ENCODE measurements around the gene RELL2. TPM values are rescaled to one million over a fixed set of nuclear protein-coding genes. Genes with fewer than 3 reads are reported as not detected.

RELL2 gene
- total RNA-seq, 4 donors from 2014 or later: 4.3 to 10.4 (median 6.4) TPM

DNA sequence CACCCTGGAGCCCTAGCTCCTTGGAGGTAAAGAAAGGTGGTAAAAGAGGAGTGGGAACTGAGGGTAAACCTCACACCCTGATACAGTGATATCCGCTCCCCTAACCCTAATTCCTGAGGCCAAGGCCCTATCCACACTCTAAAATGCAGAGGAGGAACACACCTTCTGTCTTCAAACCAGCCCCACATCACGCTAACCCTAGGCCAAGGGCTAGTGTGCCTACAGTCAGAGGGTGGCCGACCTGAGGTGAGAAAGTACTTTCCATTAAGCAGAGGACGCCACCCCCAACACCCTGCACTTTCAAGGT lies 738 bp upstream of the RELL2 start:
- Histone ChIP-seq H3K9me3 (no peaks in the 10 kb centered on the region), H3K27ac (peak overlapping the region; percentile 86 to 93 (median 91)), H3K36me3 (peaks cover 0 to 34% (median 0%) of the 10 kb centered on the region in 3 donors), H3K4me1 (peaks cover 26 to 50% (median 31%) of the 10 kb centered on the region in 3 donors), H3K4me3 (peak overlapping the region; percentile 77 to 94 (median 88)), H3K27me3 (no peaks in the 10 kb centered on the region)
- TF ChIP-seq, protein P1, sequence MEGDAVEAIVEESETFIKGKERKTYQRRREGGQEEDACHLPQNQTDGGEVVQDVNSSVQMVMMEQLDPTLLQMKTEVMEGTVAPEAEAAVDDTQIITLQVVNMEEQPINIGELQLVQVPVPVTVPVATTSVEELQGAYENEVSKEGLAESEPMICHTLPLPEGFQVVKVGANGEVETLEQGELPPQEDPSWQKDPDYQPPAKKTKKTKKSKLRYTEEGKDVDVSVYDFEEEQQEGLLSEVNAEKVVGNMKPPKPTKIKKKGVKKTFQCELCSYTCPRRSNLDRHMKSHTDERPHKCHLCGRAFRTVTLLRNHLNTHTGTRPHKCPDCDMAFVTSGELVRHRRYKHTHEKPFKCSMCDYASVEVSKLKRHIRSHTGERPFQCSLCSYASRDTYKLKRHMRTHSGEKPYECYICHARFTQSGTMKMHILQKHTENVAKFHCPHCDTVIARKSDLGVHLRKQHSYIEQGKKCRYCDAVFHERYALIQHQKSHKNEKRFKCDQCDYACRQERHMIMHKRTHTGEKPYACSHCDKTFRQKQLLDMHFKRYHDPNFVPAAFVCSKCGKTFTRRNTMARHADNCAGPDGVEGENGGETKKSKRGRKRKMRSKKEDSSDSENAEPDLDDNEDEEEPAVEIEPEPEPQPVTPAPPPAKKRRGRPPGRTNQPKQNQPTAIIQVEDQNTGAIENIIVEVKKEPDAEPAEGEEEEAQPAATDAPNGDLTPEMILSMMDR (IDR thresholded peaks at IDR 0.05): no peak
- no peak for TF ChIP-seq POLR2A (IDR thresholded peaks at IDR 0.05)
- WGBS, 2 donors: 0 to 17% methylated on average over 2 to 3 of the region's 4 CpGs
- DNase-seq: no peak
- intact Hi-C loops (cut with DNase I): no loop called here

DNA sequence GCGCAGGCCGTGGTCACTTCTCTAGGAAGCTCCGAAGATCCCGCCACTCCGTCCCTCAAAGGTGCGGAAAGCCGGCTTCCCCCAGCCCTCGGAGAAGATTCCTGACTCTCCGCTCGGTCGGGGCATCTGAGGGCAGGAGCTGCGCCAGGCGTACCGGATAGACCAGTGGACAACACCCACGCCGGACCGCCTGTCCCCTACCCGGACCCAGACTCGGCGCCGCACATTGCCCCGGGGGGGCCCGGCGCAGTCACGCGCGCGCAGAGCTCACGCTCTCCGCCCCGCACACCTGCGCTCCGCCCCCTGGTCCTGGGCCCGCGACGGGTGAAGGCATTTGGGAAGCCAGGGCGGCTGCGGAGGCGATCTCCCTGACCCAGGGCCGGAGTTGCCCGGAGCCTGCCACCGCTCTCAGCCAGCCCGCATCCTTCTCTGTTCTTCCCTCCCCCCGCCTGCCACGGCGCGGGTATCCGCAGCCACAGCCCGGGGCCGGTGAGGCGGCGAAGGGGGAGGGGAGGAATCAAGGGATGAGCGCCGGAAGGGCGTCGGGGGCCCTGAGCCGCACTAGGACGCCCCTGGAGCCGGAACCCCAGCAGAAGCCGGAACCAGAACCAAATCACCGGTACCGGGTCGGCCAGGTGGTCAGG lies 448 bp downstream of the RELL2 start:
- Histone ChIP-seq H3K36me3 (peaks cover 0 to 40% (median 0%) of the 10 kb centered on the region in 3 donors), H3K27ac (peak overlapping the region; percentile 70 to 93 (median 88)), H3K27me3 (no peaks in the 10 kb centered on the region), H3K4me3 (peak overlapping the region; percentile 77 to 94 (median 88)), H3K4me1 (peaks cover 26 to 49% (median 31%) of the 10 kb centered on the region in 3 donors), H3K9me3 (no peaks in the 10 kb centered on the region)
- TF ChIP-seq, protein P1 (IDR thresholded peaks at IDR 0.05): no peak
- no peak for TF ChIP-seq POLR2A (IDR thresholded peaks at IDR 0.05)
- 1% methylated on average over 11 of the region's 63 CpGs for WGBS, 2 donors
- intact Hi-C loops (cut with DNase I): no loop called here
- DNase-seq: no peak

DNA sequence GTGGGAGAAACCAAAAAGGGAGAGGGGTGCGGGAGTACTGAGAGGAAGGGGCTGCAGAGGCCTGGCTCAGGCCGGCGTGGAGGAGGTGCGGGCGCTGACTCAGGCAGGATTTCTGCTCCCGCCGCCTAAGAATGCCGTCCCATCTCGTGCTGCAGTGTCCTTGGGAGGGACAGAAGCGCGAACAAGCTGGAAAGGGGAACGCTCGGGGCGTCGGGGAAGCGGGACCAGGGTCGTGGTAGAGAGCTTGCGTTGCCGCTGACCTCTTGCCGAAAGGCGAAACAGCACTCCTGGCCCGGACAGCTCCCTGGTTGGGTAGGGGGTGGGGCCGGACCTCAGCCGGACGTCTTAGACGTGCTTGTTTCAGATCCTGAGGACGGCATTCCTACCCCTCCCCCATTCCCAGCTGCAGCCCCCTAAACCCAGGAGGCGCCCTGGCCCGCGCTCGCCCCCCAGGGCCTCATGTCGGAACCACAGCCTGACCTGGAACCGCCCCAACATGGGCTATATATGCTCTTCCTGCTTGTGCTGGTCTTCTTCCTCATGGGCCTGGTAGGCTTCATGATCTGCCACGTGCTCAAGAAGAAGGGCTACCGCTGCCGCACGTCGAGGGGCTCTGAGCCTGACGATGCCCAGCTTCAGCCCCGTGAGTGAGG lies 1.1 kb downstream of the RELL2 start:
- TF ChIP-seq POLR2A (IDR thresholded peaks at IDR 0.05): no peak
- TF ChIP-seq, protein P1 (IDR thresholded peaks at IDR 0.05): peak in 5 of 6 experiments; percentile 15 to 45 (median 21)
- H3K27ac ChIP-seq: peak overlapping the region; percentile 70 to 93 (median 88)
- 7 to 9% methylated on average over 13 to 25 of the region's 40 CpGs for WGBS, 2 donors

DNA sequence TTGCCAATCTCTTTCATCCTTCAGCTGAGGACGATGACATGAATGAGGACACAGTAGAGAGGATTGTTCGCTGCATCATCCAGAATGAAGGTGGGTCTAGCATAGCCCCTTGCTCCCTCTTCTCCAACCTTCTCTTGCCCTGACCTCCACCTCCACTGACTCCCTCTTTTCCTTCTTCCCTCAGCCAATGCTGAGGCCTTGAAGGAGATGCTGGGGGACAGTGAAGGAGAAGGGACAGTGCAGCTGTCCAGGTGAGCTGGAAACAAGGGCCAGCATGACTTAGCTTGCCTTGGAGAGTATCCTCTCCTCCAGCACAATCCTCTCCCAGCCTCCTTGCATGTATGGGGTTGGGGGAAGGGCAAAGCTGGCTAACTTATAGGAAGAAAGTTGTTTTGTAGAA lies 2.0 kb downstream of the RELL2 start:
- 69 to 75% methylated on average over 2 of the region's 2 CpGs for WGBS, 2 donors
- Histone ChIP-seq H3K9me3 (no peaks in the 10 kb centered on the region), H3K4me1 (peaks cover 26 to 46% (median 27%) of the 10 kb centered on the region in 3 donors), H3K27ac (no peak overlapping the region), H3K4me3 (no peak overlapping the region), H3K27me3 (no peaks in the 10 kb centered on the region), H3K36me3 (peaks cover 0 to 48% (median 0%) of the 10 kb centered on the region in 3 donors)
- DNase-seq: no peak
- TF ChIP-seq, protein P1 (IDR thresholded peaks at IDR 0.05): no peak
- TF ChIP-seq POLR2A (IDR thresholded peaks at IDR 0.05): no peak
- intact Hi-C loops (cut with DNase I): no loop called here

More for the DNA sequence above, 1.1 kb downstream of the RELL2 start:
- Histone ChIP-seq H3K36me3 (peaks cover 0 to 40% (median 0%) of the 10 kb centered on the region in 3 donors), H3K4me3 (peak overlapping the region; percentile 77 to 94 (median 88)), H3K9me3 (no peaks in the 10 kb centered on the region), H3K4me1 (peaks cover 26 to 46% (median 27%) of the 10 kb centered on the region in 3 donors), H3K27me3 (no peaks in the 10 kb centered on the region)
- DNase-seq: peak; percentile 30
- intact Hi-C loops (cut with DNase I): no loop called here

DNA sequence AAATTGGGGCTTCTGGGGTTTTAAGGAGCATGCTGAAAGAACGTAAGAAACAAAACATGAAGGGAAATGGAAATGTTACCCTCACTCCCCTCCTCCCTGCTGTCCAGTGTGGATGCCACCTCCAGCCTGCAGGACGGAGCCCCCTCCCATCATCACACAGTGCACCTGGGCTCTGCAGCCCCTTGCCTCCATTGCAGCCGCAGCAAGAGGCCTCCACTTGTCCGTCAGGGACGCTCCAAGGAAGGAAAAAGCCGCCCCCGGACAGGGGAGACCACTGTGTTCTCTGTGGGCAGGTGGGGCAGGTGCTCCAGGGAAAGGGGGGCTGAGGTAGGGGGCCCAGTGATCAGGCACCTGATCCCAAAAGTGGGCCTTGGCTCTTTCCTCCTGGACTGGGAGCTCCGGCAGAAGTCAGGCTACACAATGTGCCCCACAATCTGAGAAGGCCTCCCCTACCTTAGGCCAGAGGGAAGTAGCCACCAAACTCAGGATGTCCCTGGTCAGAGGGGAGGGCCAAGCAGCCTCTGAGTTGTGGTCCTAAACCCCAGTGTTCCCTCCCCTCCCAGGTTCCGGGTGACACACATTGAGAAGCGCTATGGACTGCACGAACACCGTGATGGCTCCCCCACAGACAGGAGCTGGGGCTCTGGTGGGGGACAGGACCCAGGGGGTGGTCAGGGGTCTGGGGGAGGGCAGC lies 2.7 kb downstream of the RELL2 start:
- TF ChIP-seq, protein P1 (IDR thresholded peaks at IDR 0.05): no peak
- TF ChIP-seq POLR2A (IDR thresholded peaks at IDR 0.05): no peak
- 85 to 91% methylated on average over 4 to 11 of the region's 12 CpGs for WGBS, 2 donors

More for the DNA sequence above, 2.7 kb downstream of the RELL2 start:
- DNase-seq: no peak
- Histone ChIP-seq H3K4me3 (no peak overlapping the region), H3K36me3 (peaks cover 0 to 52% (median 0%) of the 10 kb centered on the region in 3 donors), H3K4me1 (peaks cover 25 to 38% (median 26%) of the 10 kb centered on the region in 3 donors), H3K27me3 (no peaks in the 10 kb centered on the region), H3K27ac (no peak overlapping the region), H3K9me3 (no peaks in the 10 kb centered on the region)
- intact Hi-C loops (cut with DNase I): no loop called here
